BLaER1 treated with 17β-estradiol and CSF1 and Interleukin-3, amounts not matched to agents 10 nM and 100 nM (cell line): ENCODE measurements around the gene RPL22.
"Not testable (repeated sequence)": the region's sequence is repeated elsewhere in the genome, so short reads cannot be mapped to it uniquely, and the experiment has no call there.

Experiments
- H3K27ac ChIP-seq, 11 experiments: shearing (Covaris generic); formaldehyde crosslinking; 2 replicates each; pipeline ENCODE4 v1.8.1; 2022
- H3K27me3 ChIP-seq, 11 experiments: shearing (Covaris generic); formaldehyde crosslinking; 2 replicates each; pipeline ENCODE4 v1.8.1; 2022
- H3K36me3 ChIP-seq, 11 experiments: shearing (Covaris generic); formaldehyde crosslinking; 2 replicates each; pipeline ENCODE4 v1.8.1; 2022
- H3K4me1 ChIP-seq, 10 experiments: shearing (Covaris generic); formaldehyde crosslinking; 2 replicates each; pipeline ENCODE4 v1.8.1; 2022
- H3K4me2 ChIP-seq, 11 experiments: shearing (Covaris generic); formaldehyde crosslinking; 2 replicates each; pipeline ENCODE4 v1.8.1; 2022
- H3K4me3 ChIP-seq, 10 experiments: shearing (Covaris generic); formaldehyde crosslinking; 2 replicates each; pipeline ENCODE4 v1.8.1; 2022
- H3K9ac ChIP-seq, 11 experiments: shearing (Covaris generic); formaldehyde crosslinking; 2 replicates each; pipeline ENCODE4 v1.8.1; 2022
- H3K9me3 ChIP-seq, 11 experiments: shearing (Covaris generic); formaldehyde crosslinking; replicated peaks in 1 of 11; 2 replicates each; pipeline ENCODE4 v1.8.1; 2022
- H4K20me1 ChIP-seq, 11 experiments: shearing (Covaris generic); formaldehyde crosslinking; 2 replicates each; pipeline ENCODE4 v1.8.1; 2022
- Cebpa-rat ChIP-seq, 11 experiments: shearing (Covaris generic); IDR thresholded peaks; 2 replicates each; pipeline ENCODE4 v1.8.1; 2022

Gene RPL22

GRCh38 chr1:6221210-6221784 lies 21.9 kb upstream of the RPL22 start:
- Histone ChIP-seq H3K27ac (0 out of 22 replicates have a peak overlapping the region, but pooled peaks of 1 of the 11 experiments have one; percentile 1), H3K9me3 (no peaks in the 10 kb centered on the region), H3K4me2 (no peak overlapping the region), H4K20me1 (peaks cover 0 to 43% (median 13%) of the 10 kb centered on the region in 11 experiments; a peak in 12 of 22 replicates), H3K36me3 (peaks cover 43 to 66% (median 61%) of the 10 kb centered on the region in 11 experiments), H3K4me1 (peaks cover 30 to 53% (median 42%) of the 10 kb centered on the region in 10 experiments), H3K27me3 (no peaks in the 10 kb centered on the region), H3K4me3 (no peak overlapping the region), H3K9ac (peak overlapping the region in 1 of 11 experiments; percentile 1; a peak in 1 of 22 replicates)
- no peak for TF ChIP-seq Cebpa-rat (IDR thresholded peaks at IDR 0.05)

DNA sequence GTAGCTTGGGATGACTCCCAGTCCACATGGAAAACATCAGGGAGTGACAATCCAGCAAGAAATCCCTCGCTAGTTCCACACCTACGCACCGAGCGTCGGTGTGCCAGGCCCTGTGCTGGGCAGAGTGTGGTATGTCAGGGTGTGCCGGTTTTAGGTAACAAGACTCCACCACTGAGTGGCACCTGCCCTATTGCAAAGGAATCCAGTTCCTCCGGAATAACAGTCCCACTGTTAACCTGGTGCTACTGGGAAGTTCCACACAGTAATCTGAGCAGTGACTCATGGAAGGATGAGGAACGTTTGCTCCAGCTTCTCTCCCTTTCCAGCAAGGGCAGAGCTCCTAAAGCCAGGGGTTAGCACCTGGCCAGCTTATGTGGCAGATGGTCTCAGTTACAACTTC lies 20.8 kb upstream of the RPL22 start:
- Histone ChIP-seq H3K4me3 (no peak overlapping the region), H3K9ac (no peak overlapping the region; a peak in 1 of 22 replicates), H3K36me3 (peaks cover 32 to 56% (median 51%) of the 10 kb centered on the region in 11 experiments), H3K4me1 (peaks cover 30 to 44% (median 35%) of the 10 kb centered on the region in 10 experiments), H3K4me2 (peak overlapping the region in 7 of 11 experiments; percentile 75 to 93 (median 86); a peak in 7 of 22 replicates), H3K9me3 (no peaks in the 10 kb centered on the region), H3K27ac (peak overlapping the region in 6 of 11 experiments; percentile 71 to 86 (median 82); a peak in 4 of 22 replicates), H4K20me1 (peaks cover 0 to 32% (median 6%) of the 10 kb centered on the region in 11 experiments; a peak in 9 of 22 replicates), H3K27me3 (no peaks in the 10 kb centered on the region)
- no peak for TF ChIP-seq Cebpa-rat (IDR thresholded peaks at IDR 0.05)

- H3K4me3 ChIP-seq, H3K27me3 ChIP-seq, H3K9me3 ChIP-seq: not testable (repeated sequence)
- Histone ChIP-seq H3K27ac (peak overlapping the region in 8 of 11 experiments; percentile 71 to 86 (median 82); a peak in 15 of 22 replicates), H3K9ac (peak overlapping the region in 5 of 11 experiments; percentile 46 to 75 (median 65); a peak in 6 of 22 replicates), H4K20me1 (peaks cover 0 to 26% (median 4%) of the 10 kb centered on the region in 11 experiments; a peak in 7 of 22 replicates), H3K4me2 (peak overlapping the region in 10 of 11 experiments; percentile 71 to 93 (median 79); a peak in 20 of 22 replicates), H3K36me3 (peaks cover 26 to 50% (median 45%) of the 10 kb centered on the region in 11 experiments), H3K4me1 (peaks cover 30 to 44% (median 36%) of the 10 kb centered on the region in 10 experiments)
- peak in 2 of 11 experiments; percentile 43 to 44; a peak in 4 of 22 replicates for TF ChIP-seq Cebpa-rat (IDR thresholded peaks at IDR 0.05)
Measured at GRCh38 chr1:6219641-6220040, 20.2 kb upstream of the RPL22 start.

GRCh38 chr1:6218375-6219164 lies 19.2 kb upstream of the RPL22 start:
- Histone ChIP-seq H3K4me1 (peaks cover 30 to 44% (median 36%) of the 10 kb centered on the region in 10 experiments), H3K4me3 (peak overlapping the region in 3 of 10 experiments; percentile 6 to 15 (median 9); a peak in 4 of 20 replicates), H3K27ac (peak overlapping the region in 9 of 11 experiments; percentile 60 to 86 (median 81); a peak in 19 of 22 replicates), H3K4me2 (peak overlapping the region; percentile 54 to 93 (median 78)), H3K9me3 (peaks cover 0 to 10% (median 8%) of the 10 kb centered on the region in 11 experiments; a peak in 12 of 22 replicates), H3K9ac (peak overlapping the region in 9 of 11 experiments; percentile 44 to 75 (median 65); a peak in 18 of 22 replicates), H3K36me3 (peaks cover 15 to 39% (median 34%) of the 10 kb centered on the region in 11 experiments), H3K27me3 (no peaks in the 10 kb centered on the region), H4K20me1 (peaks cover 0 to 19% (median under 1%) of the 10 kb centered on the region in 11 experiments; a peak in 4 of 22 replicates)
- no peak for TF ChIP-seq Cebpa-rat (IDR thresholded peaks at IDR 0.05)

DNA sequence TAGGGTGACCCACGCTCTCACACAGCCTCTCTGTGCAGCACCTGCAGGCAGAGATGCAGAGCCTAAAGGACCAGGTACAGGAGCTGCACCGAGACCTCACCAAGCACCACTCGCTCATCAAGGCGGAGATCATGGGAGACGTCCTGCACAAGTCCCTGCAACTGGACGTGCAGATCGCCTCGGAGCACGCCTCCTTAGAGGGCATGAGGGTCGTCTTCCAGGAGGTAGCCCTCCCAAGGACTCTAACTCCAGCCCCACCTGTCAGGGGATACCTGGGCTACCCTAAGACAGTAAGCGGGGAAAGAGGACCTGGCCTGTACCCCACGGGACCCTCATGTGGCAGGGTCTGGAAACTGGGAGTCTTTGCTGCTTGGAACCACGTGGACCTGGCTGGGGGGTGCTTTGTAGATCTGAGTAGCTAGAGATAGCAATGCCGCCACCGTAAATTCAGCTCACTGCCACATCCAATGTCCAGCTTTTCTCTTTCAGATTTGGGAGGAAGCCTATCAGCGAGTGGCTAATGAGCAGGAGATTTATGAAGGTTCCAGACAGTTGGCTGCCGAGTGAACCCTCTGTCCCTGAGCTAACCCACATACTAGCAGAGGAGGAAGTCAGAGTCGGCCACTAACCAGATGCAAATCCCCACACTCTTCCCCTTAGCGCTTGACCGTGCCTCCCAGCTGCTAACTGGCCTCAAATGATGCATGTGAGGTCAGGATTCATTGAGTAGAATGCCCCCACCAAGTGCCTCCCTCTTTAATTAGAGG lies 13.0 kb upstream of the RPL22 start:
- Histone ChIP-seq H4K20me1 (peaks cover 0 to 12% (median 0%) of the 10 kb centered on the region in 11 experiments; a peak in 1 of 22 replicates), H3K9ac (peak overlapping the region in 5 of 11 experiments; percentile 13 to 35 (median 25); a peak in 5 of 22 replicates), H3K4me2 (peak overlapping the region; percentile 64 to 91 (median 80)), H3K36me3 (no peaks in the 10 kb centered on the region), H3K27me3 (peaks cover 14 to 25% (median 21%) of the 10 kb centered on the region in 11 experiments), H3K27ac (peak overlapping the region in 3 of 11 experiments; percentile 17 to 34 (median 23); a peak in 2 of 22 replicates), H3K4me3 (no peak overlapping the region), H3K4me1 (peaks cover 25 to 57% (median 50%) of the 10 kb centered on the region in 10 experiments), H3K9me3 (peaks cover 0 to 11% (median 8%) of the 10 kb centered on the region in 11 experiments; a peak in 12 of 22 replicates)
- TF ChIP-seq Cebpa-rat (IDR thresholded peaks at IDR 0.05), result no peak

DNA sequence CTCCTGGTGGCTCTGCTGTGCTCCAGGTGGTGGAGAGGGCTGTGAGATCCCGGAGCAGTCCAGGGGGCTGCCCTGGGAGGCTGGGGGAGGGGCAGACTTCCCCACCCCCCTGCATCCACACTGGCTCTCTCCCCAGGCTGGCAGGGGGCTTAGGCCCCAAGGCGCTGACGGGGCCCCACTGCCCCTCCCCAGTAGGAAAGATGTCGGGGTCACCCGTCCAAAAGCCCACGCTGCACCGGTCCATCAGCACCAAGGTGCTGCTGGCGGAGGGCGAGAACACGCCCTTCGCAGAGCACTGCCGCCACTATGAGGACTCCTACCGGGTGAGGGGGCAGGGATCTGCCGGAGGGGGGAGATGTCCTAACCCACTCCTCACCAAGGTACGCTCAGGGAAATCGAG lies 12.3 kb upstream of the RPL22 start:
- Histone ChIP-seq H3K36me3 (no peaks in the 10 kb centered on the region), H3K27me3 (peaks cover 21 to 32% (median 28%) of the 10 kb centered on the region in 11 experiments), H3K9ac (0 out of 22 replicates have a peak overlapping the region, but pooled peaks of 1 of the 11 experiments have one; percentile 14), H3K4me1 (peaks cover 25 to 52% (median 46%) of the 10 kb centered on the region in 10 experiments), H4K20me1 (peaks cover 0 to 12% (median 0%) of the 10 kb centered on the region in 11 experiments; a peak in 1 of 22 replicates), H3K27ac (no peak overlapping the region), H3K9me3 (peaks cover 0 to 11% (median 8%) of the 10 kb centered on the region in 11 experiments; a peak in 12 of 22 replicates), H3K4me2 (peak overlapping the region; percentile 64 to 91 (median 80); a peak in 20 of 22 replicates), H3K4me3 (no peak overlapping the region)
- TF ChIP-seq Cebpa-rat (IDR thresholded peaks at IDR 0.05), result no peak

DNA sequence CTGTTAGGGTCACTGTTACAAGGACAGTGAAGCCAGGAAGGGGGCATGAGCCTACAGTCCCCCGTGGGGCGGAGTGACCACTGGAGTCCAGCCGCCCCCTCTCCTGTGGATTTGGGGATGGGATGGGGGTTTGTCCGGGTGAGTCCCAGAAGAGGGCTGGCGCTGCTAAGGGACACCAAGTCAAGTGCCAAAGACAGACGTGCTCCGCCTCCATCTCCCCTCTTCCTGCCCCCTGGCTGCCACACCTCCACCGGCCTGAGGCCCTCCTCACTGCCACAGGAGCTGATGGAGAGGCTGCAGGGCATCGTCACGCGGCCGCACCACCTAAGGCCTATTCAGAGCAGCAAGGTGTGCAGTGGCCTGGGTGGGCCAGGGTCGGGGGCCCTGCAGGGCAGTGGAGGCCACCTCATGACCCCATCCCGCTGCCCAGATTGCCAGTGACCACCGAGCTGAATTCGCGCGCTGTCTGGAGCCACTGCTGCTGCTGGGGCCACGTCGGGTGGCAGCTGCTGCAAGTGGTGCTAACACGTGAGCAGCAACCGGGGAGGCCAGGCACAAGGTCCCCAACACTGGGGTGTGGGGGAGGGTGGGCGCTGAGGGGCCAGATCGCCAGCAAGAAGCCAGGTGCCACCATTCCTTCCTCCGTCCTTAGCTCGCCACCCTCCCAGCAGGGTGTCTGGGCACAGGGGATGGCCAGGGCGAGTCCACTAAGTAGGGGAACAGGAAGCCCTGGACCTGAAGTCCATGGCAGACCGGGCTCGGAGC lies 11.4 kb upstream of the RPL22 start:
- Histone ChIP-seq H3K36me3 (no peaks in the 10 kb centered on the region), H4K20me1 (peaks cover 0 to 12% (median 0%) of the 10 kb centered on the region in 11 experiments; a peak in 3 of 22 replicates), H3K4me2 (peak overlapping the region in 8 of 11 experiments; percentile 80 to 94 (median 88); a peak in 12 of 22 replicates), H3K9me3 (peaks cover 0 to 11% (median 8%) of the 10 kb centered on the region in 11 experiments; a peak in 12 of 22 replicates), H3K4me3 (no peak overlapping the region), H3K27me3 (peaks cover 30 to 41% (median 37%) of the 10 kb centered on the region in 11 experiments), H3K27ac (no peak overlapping the region), H3K9ac (no peak overlapping the region), H3K4me1 (peaks cover 34 to 61% (median 54%) of the 10 kb centered on the region in 10 experiments)
- no peak for TF ChIP-seq Cebpa-rat (IDR thresholded peaks at IDR 0.05)
